Spinal cord (tissue), 10 donors: ENCODE results near the gene STAC2. TPM values are rescaled to one million over a fixed set of nuclear protein-coding genes. Genes with fewer than 3 reads are reported as not detected.

Source experiments
- DNase-seq, 6 donors: peaks; one replicate each; pipeline versions ENCODE4 v3.0.0 to v3.0.0-alpha.2; 2013 to 2015; ENCODE audit warnings: low spot score in 6 of 6, low read depth in 4 of 6
- H3K27ac ChIP-seq: one replicate; pipeline ENCODE4 v1.5.1; 2013; ENCODE audit warnings: low read depth, low read length, control low read depth
- H3K27me3 ChIP-seq: one replicate; pipeline ENCODE4 v1.6.1; 2013; ENCODE audit warnings: low read length; ENCODE audit not compliant: control insufficient read depth, insufficient read depth
- H3K36me3 ChIP-seq: one replicate; pipeline ENCODE4 v1.6.1; 2013; ENCODE audit warnings: low read length; ENCODE audit not compliant: control insufficient read depth, insufficient read depth
- H3K4me1 ChIP-seq: one replicate; pipeline ENCODE4 v1.6.1; 2013; ENCODE audit warnings: low read length; ENCODE audit not compliant: control insufficient read depth, insufficient read depth
- H3K4me3 ChIP-seq: one replicate; pipeline ENCODE4 v1.5.1; 2013; ENCODE audit warnings: low read depth, low read length, control low read depth
- H3K9me3 ChIP-seq: one replicate; pipeline ENCODE4 v1.6.1; 2013; ENCODE audit warnings: low read length; ENCODE audit not compliant: control insufficient read depth, insufficient read depth
- WGBS: methylation state at CpG from one replicate; pipeline ENCODE4 v1.1.5; 2013; ENCODE audit warnings: missing lambda C conversion rate; ENCODE audit not compliant: insufficient coverage; 5-methylcytosine and 5-hydroxymethylcytosine counted together
- polyA plus RNA-seq, 2 donors: library from polyadenylated mRNA; unstranded; fragments of 120-200 nt; gene quantifications; one replicate each; pipeline ENCODE4 v1.2.1, GENCODE V29; 2013; ENCODE audit not compliant: insufficient read length in 2 of 2
- total RNA-seq, 2 donors: library from RNA; depleted of rRNA in 1 of 2; stranded (reverse); fragments of 120-200 nt in 1 of 2; fragments of >200 nt in 1 of 2; gene quantifications; one replicate each; pipeline versions ENCODE4 v1.2.3 to v1.2.4, GENCODE V29; 2013 to 2014
- donor health status: healthy.

STAC2 gene
- total and polyA plus RNA-seq, 4 donors = 0.83 to 17.1 (median 8.7) TPM

- no peak overlapping the region for H3K27ac ChIP-seq
- peaks cover 23% of the 10 kb centered on the region for H3K4me1 ChIP-seq
- no peaks in the 10 kb centered on the region for H3K36me3 ChIP-seq
- no peak overlapping the region for H3K4me3 ChIP-seq
- peak in 2 of 6 donors; percentile 73 to 88 for DNase-seq
- peaks cover 34% of the 10 kb centered on the region for H3K27me3 ChIP-seq
- H3K9me3 ChIP-seq = no peaks in the 10 kb centered on the region
- WGBS = no CpG with 5 or more reads among the region's 2 CpGs
Observed at GRCh38 chr17:39167476-39167875, 58.3 kb downstream of the STAC2 start.

- H3K4me3 ChIP-seq = no peak overlapping the region
Observed at GRCh38 chr17:39166437-39167335, 59.1 kb downstream of the STAC2 start.

GRCh38 chr17:39165841-39166349 is 59.9 kb downstream of the STAC2 start, which contains the start of gene ARL5C:
ARL5C (minus strand) TSS chr17:39166161; CDS start chr17:39165760, 401 bp downstream.
- peaks cover 23% of the 10 kb centered on the region for H3K4me1 ChIP-seq
- peak within 1 kb of the TSS; percentile 63 for H3K4me3 ChIP-seq
- H3K9me3 ChIP-seq = no peaks in the 10 kb centered on the region
- H3K27ac ChIP-seq = no peak within 1 kb of the TSS
- DNase-seq = peak in 1 of 6 donors; percentile 45
- peaks cover 34% of the 10 kb centered on the region for H3K27me3 ChIP-seq
- WGBS = 19% methylated on average over 17 of the region's 17 CpGs
- H3K36me3 ChIP-seq = no peaks in the 10 kb centered on the region

More at GRCh38 chr17:39166437-39167335, 59.1 kb downstream of the STAC2 start:
- Histone ChIP-seq H3K36me3 (no peaks in the 10 kb centered on the region), H3K27me3 (peaks cover 34% of the 10 kb centered on the region), H3K27ac (no peak overlapping the region), H3K9me3 (no peaks in the 10 kb centered on the region), H3K4me1 (peaks cover 23% of the 10 kb centered on the region)
- no peak for DNase-seq
- WGBS = 50% methylated on average over 5 of the region's 7 CpGs

GRCh38 chr17:39165178-39165840 is 60.4 kb downstream of the STAC2 start:
- no peaks in the 10 kb centered on the region for H3K9me3 ChIP-seq
- no peak for DNase-seq
- H3K4me1 ChIP-seq = peaks cover 23% of the 10 kb centered on the region
- H3K4me3 ChIP-seq = peak overlapping the region; percentile 63
- no peaks in the 10 kb centered on the region for H3K36me3 ChIP-seq
- H3K27me3 ChIP-seq = peaks cover 36% of the 10 kb centered on the region
- no peak overlapping the region for H3K27ac ChIP-seq
- WGBS = 1% methylated on average over 51 of the region's 51 CpGs

GRCh38 chr17:39164675-39165143 is 61.0 kb downstream of the STAC2 start:
- peak overlapping the region; percentile 63 for H3K4me3 ChIP-seq
- 0% methylated on average over 15 of the region's 15 CpGs for WGBS
- DNase-seq = peak in 4 of 6 donors; percentile 65 to 96 (median 80)
- H3K36me3 ChIP-seq = no peaks in the 10 kb centered on the region
- H3K4me1 ChIP-seq = peaks cover 23% of the 10 kb centered on the region
- no peaks in the 10 kb centered on the region for H3K9me3 ChIP-seq
- no peak overlapping the region for H3K27ac ChIP-seq
- H3K27me3 ChIP-seq = peaks cover 37% of the 10 kb centered on the region

GRCh38 chr17:39161962-39162361 is 63.8 kb downstream of the STAC2 start:
- WGBS = 75% methylated on average over 1 of the region's 2 CpGs
- H3K27ac ChIP-seq = no peak overlapping the region
- DNase-seq = no peak
- no peaks in the 10 kb centered on the region for H3K36me3 ChIP-seq
- peaks cover 29% of the 10 kb centered on the region for H3K27me3 ChIP-seq
- H3K9me3 ChIP-seq = no peaks in the 10 kb centered on the region
- H3K4me3 ChIP-seq = no peak overlapping the region
- peaks cover 23% of the 10 kb centered on the region for H3K4me1 ChIP-seq

Other genes starting within 250 kb of the STAC2 start
- 10 to 100 TPM; 10.1 to 12.6 TPM for gene PLXDC1, start 74.3 kb downstream of the STAC2 start, total RNA-seq
- gene PLXDC1, start 74.3 kb downstream of the STAC2 start, polyA plus RNA-seq = 10 to 100 TPM; 38.6 to 47.1 TPM
- gene ARL5C, start 59.8 kb downstream of the STAC2 start, total RNA-seq = not detected
- under 1 TPM; 0.48 to 0.71 TPM for gene ARL5C, start 59.8 kb downstream of the STAC2 start, polyA plus RNA-seq
- gene CACNB1, start 28.3 kb downstream of the STAC2 start, total RNA-seq = 10 to 100 TPM; 15.5 to 20.5 TPM
- 10 to 100 TPM; 41.8 to 57.5 TPM for gene CACNB1, start 28.3 kb downstream of the STAC2 start, polyA plus RNA-seq
- gene RPL19, start 25.7 kb downstream of the STAC2 start, total RNA-seq = 1,000 to 10,000 TPM in 1 of 2 donors, 100 to 1,000 TPM in 1; 650 to 2,773 TPM
- gene RPL19, start 25.7 kb downstream of the STAC2 start, polyA plus RNA-seq = 1,000 to 10,000 TPM; 1,247 to 1,292 TPM
- gene FBXL20, start 175.7 kb upstream of the STAC2 start, total RNA-seq = 10 to 100 TPM; 18.7 to 26.1 TPM
- 10 to 100 TPM; 16.1 to 19.4 TPM for gene FBXL20, start 175.7 kb upstream of the STAC2 start, polyA plus RNA-seq
- gene MED1, start 225.3 kb upstream of the STAC2 start, total RNA-seq = 10 to 100 TPM; 29.0 to 29.7 TPM
- gene MED1, start 225.3 kb upstream of the STAC2 start, polyA plus RNA-seq = 10 to 100 TPM; 30.1 to 36.5 TPM
- 10 to 100 TPM; 23.9 to 44.3 TPM for gene CDK12, start 235.5 kb upstream of the STAC2 start, total RNA-seq
- gene CDK12, start 235.5 kb upstream of the STAC2 start, polyA plus RNA-seq = 10 to 100 TPM; 32.3 to 33.9 TPM